Lower leg skin (tissue), 3 donors: ENCODE measurements around the gene RALGDS.

Experiments used
- CTCF ChIP-seq, 3 donors: fragments of 450-650 bp; IDR thresholded peaks; one replicate each; pipeline ENCODE4 v1.5.1; 2016; ENCODE audit warnings: antibody characterized with exemption in 3 of 3, mild to moderate bottlenecking in 3 of 3, moderate library complexity in 2 of 3
- POLR2A ChIP-seq, 2 donors: fragments of 450-650 bp; IDR thresholded peaks; one replicate each; pipeline ENCODE4 v1.6.1; 2016 to 2017; ENCODE audit warnings: antibody characterized with exemption in 2 of 2, mild to moderate bottlenecking in 1 of 2, moderate library complexity in 1 of 2

GRCh38 chr9:133089271-133089671 lies 31.8 kb downstream of the RALGDS start:
- TF ChIP-seq CTCF (IDR thresholded peaks at IDR 0.05) (no peak), POLR2A (IDR thresholded peaks at IDR 0.05) (no peak)
